GM18907 (cell line): Measurements from ENCODE around the gene PPP2R5D.
"Not testable (repeated sequence)": the region's sequence is repeated elsewhere in the genome, so short reads cannot be mapped to it uniquely, and the experiment has no call there.

Source experiments
- ATAC-seq: cut with Tn5 transposase; IDR thresholded peaks from one replicate; pipeline ENCODE4 v1.9.1; 2021; ENCODE audit warnings: mild to moderate bottlenecking, moderate library complexity; ENCODE audit not compliant: unreplicated experiment

Gene PPP2R5D

GRCh38 chr6:43021270-43022047, 37.1 kb downstream of the PPP2R5D start, which contains the start of gene RRP36:
TSS of gene RRP36 (plus strand) at chr6:43021623. CDS start at chr6:43021655, 32 bp downstream.
- ATAC-seq = peak; percentile 73

- no peak for ATAC-seq
Measured at GRCh38 chr6:43024436-43024835, 40.1 kb downstream of the PPP2R5D start.

GRCh38 chr6:43026365-43026764, 42.0 kb downstream of the PPP2R5D start:
- ATAC-seq = no peak

GRCh38 chr6:43029120-43029519, 44.8 kb downstream of the PPP2R5D start:
- ATAC-seq = no peak

- no peak for ATAC-seq
Measured at GRCh38 chr6:43032326-43032725, 48.0 kb downstream of the PPP2R5D start.

GRCh38 chr6:43033496-43034189, 49.3 kb downstream of the PPP2R5D start:
- ATAC-seq = no peak

- no peak for ATAC-seq
Measured at GRCh38 chr6:43034190-43034525, 49.8 kb downstream of the PPP2R5D start.

GRCh38 chr6:43035495-43036194, 51.3 kb downstream of the PPP2R5D start:
- ATAC-seq = no peak

GRCh38 chr6:43036712-43037111, 52.3 kb downstream of the PPP2R5D start:
- ATAC-seq = no peak

GRCh38 chr6:43037197-43037596, 52.8 kb downstream of the PPP2R5D start:
- no peak for ATAC-seq

GRCh38 chr6:43037706-43038105, 53.3 kb downstream of the PPP2R5D start:
- ATAC-seq = no peak

GRCh38 chr6:43038727-43039126, 54.4 kb downstream of the PPP2R5D start:
- no peak for ATAC-seq

- no peak for ATAC-seq
Measured at GRCh38 chr6:43040542-43041257, 56.3 kb downstream of the PPP2R5D start.

- not testable (repeated sequence) for ATAC-seq
Measured at GRCh38 chr6:43041475-43041874, 57.1 kb downstream of the PPP2R5D start.

GRCh38 chr6:43043310-43043709, 58.9 kb downstream of the PPP2R5D start:
- ATAC-seq = no peak

- no peak for ATAC-seq
Measured at GRCh38 chr6:43045371-43045930, 61.1 kb downstream of the PPP2R5D start.

- no peak for ATAC-seq
Measured at GRCh38 chr6:43047998-43048397, 63.6 kb downstream of the PPP2R5D start.

- ATAC-seq = no peak
Measured at GRCh38 chr6:43050981-43051380, 66.6 kb downstream of the PPP2R5D start.

GRCh38 chr6:43052225-43052841, 68.0 kb downstream of the PPP2R5D start:
- ATAC-seq = no peak

GRCh38 chr6:43052842-43053544, 68.6 kb downstream of the PPP2R5D start:
- no peak for ATAC-seq
